ENCODE measurements around the gene FEN1.

The FEN1 gene

DNA sequence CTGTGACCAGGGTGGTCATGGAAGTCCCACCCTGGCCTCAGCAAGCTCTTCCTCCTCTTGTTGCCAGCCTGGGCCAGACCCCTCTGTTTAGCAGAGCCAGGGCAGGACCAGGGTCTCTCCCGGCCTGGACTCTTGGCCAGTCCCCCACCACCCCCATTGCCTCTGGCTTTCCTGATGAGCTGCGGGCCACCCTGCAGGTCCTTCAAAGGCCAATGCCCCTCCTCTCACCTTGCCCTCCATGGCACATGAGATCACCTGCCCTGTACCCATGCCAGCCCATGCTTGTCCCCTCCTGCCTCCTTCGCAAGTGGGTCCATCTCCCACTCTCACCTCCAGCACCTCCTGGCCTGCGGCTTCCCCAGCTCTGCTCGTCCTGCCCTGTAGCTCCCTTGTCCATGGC, 45.8 kb downstream of the FEN1 start:
- DNase-seq: no peak
- Histone ChIP-seq H3K4me3 (ENCODE audit: low read depth, low read length) (no peak overlapping the region), H3K27ac (no peak overlapping the region), H3K27me3 (replicated peaks) (no peaks in the 10 kb centered on the region), H3K36me3 (replicated peaks) (peaks cover 49% of the 10 kb centered on the region)
- in situ Hi-C loops (cut with HindIII; ENCODE audit: low pct_ligation_motif_present, low sequenced_read_pairs): no loop called here
- TF ChIP-seq, protein P1, sequence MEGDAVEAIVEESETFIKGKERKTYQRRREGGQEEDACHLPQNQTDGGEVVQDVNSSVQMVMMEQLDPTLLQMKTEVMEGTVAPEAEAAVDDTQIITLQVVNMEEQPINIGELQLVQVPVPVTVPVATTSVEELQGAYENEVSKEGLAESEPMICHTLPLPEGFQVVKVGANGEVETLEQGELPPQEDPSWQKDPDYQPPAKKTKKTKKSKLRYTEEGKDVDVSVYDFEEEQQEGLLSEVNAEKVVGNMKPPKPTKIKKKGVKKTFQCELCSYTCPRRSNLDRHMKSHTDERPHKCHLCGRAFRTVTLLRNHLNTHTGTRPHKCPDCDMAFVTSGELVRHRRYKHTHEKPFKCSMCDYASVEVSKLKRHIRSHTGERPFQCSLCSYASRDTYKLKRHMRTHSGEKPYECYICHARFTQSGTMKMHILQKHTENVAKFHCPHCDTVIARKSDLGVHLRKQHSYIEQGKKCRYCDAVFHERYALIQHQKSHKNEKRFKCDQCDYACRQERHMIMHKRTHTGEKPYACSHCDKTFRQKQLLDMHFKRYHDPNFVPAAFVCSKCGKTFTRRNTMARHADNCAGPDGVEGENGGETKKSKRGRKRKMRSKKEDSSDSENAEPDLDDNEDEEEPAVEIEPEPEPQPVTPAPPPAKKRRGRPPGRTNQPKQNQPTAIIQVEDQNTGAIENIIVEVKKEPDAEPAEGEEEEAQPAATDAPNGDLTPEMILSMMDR (IDR thresholded peaks at IDR 0.05; ENCODE audit: low read depth, low read length, missing control alignments): no peak

DNA sequence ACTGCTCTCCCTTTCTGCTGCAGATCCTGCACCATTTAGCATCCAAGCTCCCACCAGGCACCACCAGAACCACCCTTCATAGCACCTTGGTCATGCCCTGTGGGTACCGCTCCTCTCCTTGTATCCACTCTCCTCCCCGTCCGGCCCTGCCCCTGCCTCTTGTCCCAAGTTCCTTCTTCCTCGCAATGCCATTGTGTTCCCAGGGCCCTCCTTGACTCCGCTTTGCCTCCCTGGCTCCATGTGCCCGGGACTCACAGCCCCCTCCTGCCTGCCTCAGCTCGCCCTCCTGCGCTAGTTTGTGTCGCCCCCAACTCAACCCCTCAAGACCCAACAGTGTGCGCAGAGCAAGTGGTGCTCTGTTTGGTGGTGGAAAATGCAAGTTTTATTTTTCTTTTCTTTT, 46.2 kb downstream of the FEN1 start:
- Histone ChIP-seq H3K36me3 (replicated peaks) (peaks cover 53% of the 10 kb centered on the region), H3K27me3 (replicated peaks) (no peaks in the 10 kb centered on the region), H3K27ac (no peak overlapping the region), H3K4me3 (ENCODE audit: low read depth, low read length) (no peak overlapping the region)
- TF ChIP-seq, protein P1 (IDR thresholded peaks at IDR 0.05; ENCODE audit: low read depth, low read length, missing control alignments): no peak
- in situ Hi-C loops (cut with HindIII; ENCODE audit: low pct_ligation_motif_present, low sequenced_read_pairs): no loop called here
- DNase-seq: no peak

DNA sequence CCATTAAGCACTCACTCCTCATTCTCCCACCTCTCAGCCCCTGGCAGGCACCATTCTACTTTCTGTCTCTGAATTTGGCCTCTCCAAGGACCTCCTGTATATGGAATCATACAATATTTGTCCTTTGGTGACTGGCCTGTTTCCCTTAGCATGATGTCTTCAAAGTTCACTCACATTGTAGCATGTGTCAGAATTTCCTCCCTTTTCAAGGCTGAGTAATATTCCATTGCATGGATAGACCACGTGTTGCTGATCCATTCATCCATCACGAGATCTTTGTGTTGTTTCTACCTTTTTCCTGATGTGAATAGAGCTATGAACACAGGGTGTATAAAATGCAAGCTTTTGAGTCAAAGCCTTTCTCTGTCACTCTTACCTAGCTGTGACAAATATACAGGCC, 47.0 kb downstream of the FEN1 start:
- Histone ChIP-seq H3K27ac (no peak overlapping the region), H3K36me3 (replicated peaks) (peaks cover 59% of the 10 kb centered on the region), H3K4me3 (ENCODE audit: low read depth, low read length) (no peak overlapping the region), H3K27me3 (replicated peaks) (no peaks in the 10 kb centered on the region)
- TF ChIP-seq, protein P1 (IDR thresholded peaks at IDR 0.05; ENCODE audit: low read depth, low read length, missing control alignments): no peak
- in situ Hi-C loops (cut with HindIII; ENCODE audit: low pct_ligation_motif_present, low sequenced_read_pairs): no loop called here
- no peak for DNase-seq

DNA sequence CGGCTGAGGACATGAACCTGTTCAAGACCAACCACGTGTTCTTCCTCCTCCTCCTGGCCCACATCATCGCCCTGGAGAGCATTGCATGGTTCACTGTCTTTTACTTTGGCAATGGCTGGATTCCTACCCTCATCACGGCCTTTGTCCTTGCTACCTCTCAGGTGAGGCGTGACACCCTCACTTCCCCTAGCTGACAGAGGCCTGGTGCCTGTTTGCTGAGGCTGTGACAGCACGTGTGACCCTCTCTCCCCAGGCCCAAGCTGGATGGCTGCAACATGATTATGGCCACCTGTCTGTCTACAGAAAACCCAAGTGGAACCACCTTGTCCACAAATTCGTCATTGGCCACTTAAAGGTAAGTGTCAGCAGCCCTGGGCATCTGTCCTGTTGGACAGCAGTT, 47.7 kb downstream of the FEN1 start:
- TF ChIP-seq, protein P1 (IDR thresholded peaks at IDR 0.05; ENCODE audit: low read depth, low read length, missing control alignments): no peak
- Histone ChIP-seq H3K36me3 (replicated peaks) (peaks cover 62% of the 10 kb centered on the region), H3K4me3 (ENCODE audit: low read depth, low read length) (no peak overlapping the region), H3K27me3 (replicated peaks) (no peaks in the 10 kb centered on the region), H3K27ac (no peak overlapping the region)
- in situ Hi-C loops (cut with HindIII; ENCODE audit: low pct_ligation_motif_present, low sequenced_read_pairs): no loop called here
- no peak for DNase-seq

DNA sequence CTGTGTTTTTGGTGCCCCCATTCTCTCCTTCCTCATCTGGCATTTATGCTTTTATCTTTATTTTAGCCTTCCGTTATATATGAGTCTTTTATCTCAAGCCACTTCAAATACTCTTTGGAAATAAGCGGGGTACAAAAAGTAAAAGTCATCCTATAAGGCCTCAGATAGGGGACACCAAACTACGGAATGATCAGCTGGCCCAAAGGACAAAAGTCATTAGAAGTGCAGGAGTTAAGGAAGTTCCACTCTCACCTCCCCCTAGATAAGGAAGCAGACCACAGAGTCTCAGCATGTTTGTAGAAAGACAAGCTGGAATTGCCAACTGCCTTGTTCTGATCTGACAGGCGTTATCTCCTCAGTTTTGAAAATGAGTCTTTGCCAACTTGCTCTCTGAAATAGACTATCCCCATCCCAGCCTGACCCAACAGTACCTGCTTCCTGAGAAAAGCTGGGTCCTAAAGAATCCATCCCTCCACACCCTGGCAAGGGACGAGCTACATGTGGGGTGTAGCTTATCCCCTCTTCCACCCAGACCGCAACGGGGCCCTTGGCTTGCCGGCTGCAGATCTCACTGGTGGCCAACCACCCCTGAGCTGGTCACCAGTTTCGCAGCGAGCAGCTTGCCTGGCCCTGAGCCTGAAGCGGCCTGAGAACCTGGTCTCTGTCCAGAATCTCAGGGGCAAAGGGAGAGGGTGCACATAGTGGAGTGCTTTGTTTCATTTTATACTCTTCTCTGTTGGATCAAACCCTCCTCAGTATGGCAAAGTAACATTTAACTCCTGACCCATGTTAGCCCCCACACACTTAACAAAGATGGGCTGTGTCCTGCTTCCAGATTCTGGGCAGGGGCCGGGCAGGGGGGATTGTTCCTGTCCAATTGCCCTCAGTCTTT, 49.2 kb downstream of the FEN1 start:
- TF ChIP-seq, protein P1 (IDR thresholded peaks at IDR 0.05; ENCODE audit: low read depth, low read length, missing control alignments): no peak
- H3K4me3 ChIP-seq (ENCODE audit: low read depth, low read length): no peak overlapping the region
- in situ Hi-C loops (cut with HindIII; ENCODE audit: low pct_ligation_motif_present, low sequenced_read_pairs): no loop called here
- no peak overlapping the region for H3K27ac ChIP-seq
- H3K27me3 ChIP-seq (replicated peaks): no peaks in the 10 kb centered on the region
- H3K36me3 ChIP-seq (replicated peaks): peaks cover 72% of the 10 kb centered on the region
- no peak for DNase-seq

DNA sequence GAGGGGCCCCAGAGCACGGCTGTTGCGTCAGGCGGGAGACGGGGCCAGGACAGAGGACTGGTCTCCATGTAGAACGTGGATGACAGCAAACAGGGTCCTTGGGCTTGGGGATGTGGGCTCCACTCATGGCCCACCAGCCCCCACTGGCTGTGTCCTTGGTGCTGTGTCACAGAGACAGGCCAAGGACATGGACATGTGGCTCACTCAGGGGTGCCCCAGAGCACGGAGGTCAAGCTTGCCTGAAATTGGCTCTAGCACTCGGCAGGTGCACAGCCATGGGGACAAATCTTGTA, 49.8 kb downstream of the FEN1 start:
- Histone ChIP-seq H3K27ac (no peak overlapping the region), H3K27me3 (replicated peaks) (no peaks in the 10 kb centered on the region), H3K36me3 (replicated peaks) (peaks cover 77% of the 10 kb centered on the region), H3K4me3 (ENCODE audit: low read depth, low read length) (no peak overlapping the region)
- no peak for DNase-seq
- in situ Hi-C loops (cut with HindIII; ENCODE audit: low pct_ligation_motif_present, low sequenced_read_pairs): no loop called here
- TF ChIP-seq, protein P1 (IDR thresholded peaks at IDR 0.05; ENCODE audit: low read depth, low read length, missing control alignments): no peak
